Trophoblast cell (in vitro differentiated cells and primary cell): ENCODE measurements around the gene PSD4.

ENCODE experiments used
- DNase-seq, 2 donors: peaks; one replicate each; pipeline ENCODE4 v3.0.0-alpha.2; 2016
- H2AFZ ChIP-seq: 2 replicates; pipeline ENCODE4 v1.6.1; 2013; ENCODE audit warnings: low read length, moderate library complexity, mild to moderate bottlenecking; ENCODE audit not compliant: insufficient read depth, poor library complexity
- H2AK5ac ChIP-seq: 2 replicates; pipeline ENCODE4 v1.6.1; 2013; ENCODE audit warnings: mild to moderate bottlenecking, low read length
- H2BK120ac ChIP-seq: 2 replicates; pipeline ENCODE4 v1.6.1; 2013; ENCODE audit warnings: low read length, mild to moderate bottlenecking, moderate library complexity; ENCODE audit not compliant: insufficient read depth, poor library complexity
- H2BK12ac ChIP-seq: 2 replicates; pipeline ENCODE4 v1.6.1; 2013; ENCODE audit warnings: mild to moderate bottlenecking, low read length, moderate library complexity
- H2BK5ac ChIP-seq: 2 replicates; pipeline ENCODE4 v1.6.1; 2013; ENCODE audit warnings: low read length, low read depth, moderate library complexity, mild to moderate bottlenecking; ENCODE audit not compliant: poor library complexity
- H3K14ac ChIP-seq: 2 replicates; pipeline ENCODE4 v1.6.1; 2013; ENCODE audit warnings: mild to moderate bottlenecking, low read length
- H3K18ac ChIP-seq: 2 replicates; pipeline ENCODE4 v1.6.1; 2013; ENCODE audit warnings: mild to moderate bottlenecking, low read length
- H3K23ac ChIP-seq: 2 replicates; pipeline ENCODE4 v1.6.1; 2013; ENCODE audit warnings: low read length
- H3K27ac ChIP-seq: 2 replicates; pipeline ENCODE4 v1.5.1; 2013; ENCODE audit warnings: low read depth, mild to moderate bottlenecking, inconsistent platforms, low read length, moderate library complexity
- H3K27me3 ChIP-seq: 2 replicates; pipeline ENCODE4 v1.6.1; 2013; ENCODE audit warnings: inconsistent platforms, mild to moderate bottlenecking, low read length, moderate library complexity; ENCODE audit not compliant: insufficient read depth
- H3K36me3 ChIP-seq, 2 experiments: 1 replicate in 1 of 2; 2 replicates in 1 of 2; pipeline ENCODE4 v1.6.1; 2013; ENCODE audit warnings: low read length in 2 of 2, mild to moderate bottlenecking in 2 of 2, moderate library complexity in 1 of 2; ENCODE audit not compliant: insufficient read depth in 2 of 2, control insufficient read depth in 1 of 2
- H3K4ac ChIP-seq: 2 replicates; pipeline ENCODE4 v1.6.1; 2013; ENCODE audit warnings: low read depth, mild to moderate bottlenecking, low read length, moderate library complexity
- H3K4me1 ChIP-seq, 2 experiments: 1 replicate in 1 of 2; 2 replicates in 1 of 2; pipeline ENCODE4 v1.6.1; 2013; ENCODE audit warnings: low read length in 2 of 2, mild to moderate bottlenecking in 2 of 2, moderate library complexity in 1 of 2; ENCODE audit not compliant: insufficient read depth in 2 of 2, control insufficient read depth in 1 of 2
- H3K4me2 ChIP-seq: 2 replicates; pipeline ENCODE4 v1.6.1; 2013; ENCODE audit warnings: inconsistent platforms, mild to moderate bottlenecking, low read length, moderate library complexity
- H3K4me3 ChIP-seq: 2 replicates; pipeline ENCODE4 v1.5.1; 2013; ENCODE audit warnings: mild to moderate bottlenecking, low read depth, low read length, inconsistent platforms
- H3K79me1 ChIP-seq: one replicate; pipeline ENCODE4 v1.6.1; 2013; ENCODE audit warnings: low read length
- H3K79me2 ChIP-seq: 2 replicates; pipeline ENCODE4 v1.6.1; 2013; ENCODE audit warnings: low read length, mild to moderate bottlenecking; ENCODE audit not compliant: control insufficient read depth, insufficient read depth, poor library complexity
- H3K9ac ChIP-seq: 2 replicates; pipeline ENCODE4 v1.6.1; 2013; ENCODE audit warnings: mild to moderate bottlenecking, low read length
- H3K9me3 ChIP-seq: 2 replicates; pipeline ENCODE4 v1.6.1; 2013; ENCODE audit warnings: low read depth, mild to moderate bottlenecking, control low read depth, inconsistent platforms, low read length; ENCODE audit not compliant: insufficient read depth
- H4K12ac ChIP-seq: 2 replicates; pipeline ENCODE4 v1.6.1; 2013; ENCODE audit warnings: low read depth, mild to moderate bottlenecking, low read length, moderate library complexity
- H4K8ac ChIP-seq: 2 replicates; pipeline ENCODE4 v1.6.1; 2013; ENCODE audit warnings: low read depth, mild to moderate bottlenecking, low read length, moderate library complexity
- H4K91ac ChIP-seq: one replicate; pipeline ENCODE4 v1.6.1; 2013; ENCODE audit warnings: low read depth, mild to moderate bottlenecking, low read length, moderate library complexity
- WGBS: extraction: QIAGEN DNeasy Blood & Tissue Kit; methylation state at CpG from one replicate; pipeline ENCODE4 v1.1.7; 2013; ENCODE audit warnings: missing lambda C conversion rate; ENCODE audit not compliant: insufficient read length, insufficient coverage; ENCODE audit errors: extremely low coverage; 5-methylcytosine and 5-hydroxymethylcytosine counted together

The PSD4 gene

DNA sequence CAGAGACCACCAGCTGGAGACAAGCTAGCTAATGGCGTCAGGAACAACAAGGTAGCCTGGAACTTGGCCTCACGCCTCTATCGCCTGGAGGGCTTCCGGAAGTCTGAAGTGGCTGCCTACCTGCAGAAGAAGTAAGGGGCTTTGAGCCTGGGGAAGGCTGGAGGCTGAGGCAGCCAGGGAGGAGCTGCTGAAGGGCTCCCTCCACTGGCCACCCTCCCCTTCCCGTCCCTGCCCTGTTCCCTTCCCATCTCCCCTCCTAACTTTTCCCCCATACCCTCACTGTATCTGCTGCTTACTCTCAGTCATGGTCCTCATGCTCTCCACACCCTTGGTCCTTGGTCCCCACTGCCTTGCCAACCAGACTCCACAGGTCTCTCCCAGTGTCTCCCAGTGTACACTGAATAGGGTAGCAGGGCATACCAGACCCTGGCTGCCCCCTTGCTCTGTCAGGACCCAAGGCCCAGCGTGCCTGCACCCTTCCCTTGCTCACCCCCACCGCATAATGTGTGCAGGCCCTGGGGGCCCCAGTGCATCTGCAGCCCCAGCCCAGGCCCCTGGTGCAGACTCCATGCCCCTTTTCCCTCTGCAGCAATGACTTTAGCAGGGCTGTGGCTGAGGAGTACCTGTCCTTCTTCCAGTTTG is 18.8 kb downstream of the PSD4 start:
- H3K4me3 ChIP-seq, result no peak overlapping the region
- no peak overlapping the region for H3K4ac ChIP-seq
- H4K8ac ChIP-seq, result no peak overlapping the region
- H2AK5ac ChIP-seq, result no peak overlapping the region
- no peak for DNase-seq
- no peak overlapping the region for H2BK12ac ChIP-seq
- no peaks in the 10 kb centered on the region for H3K4me1 ChIP-seq
- no peak overlapping the region for H3K14ac ChIP-seq
- no peaks in the 10 kb centered on the region for H3K79me2 ChIP-seq
- H4K91ac ChIP-seq, result no peak overlapping the region
- no peak overlapping the region for H3K4me2 ChIP-seq
- H4K12ac ChIP-seq, result no peak overlapping the region
- peaks cover 2% of the 10 kb centered on the region for H3K79me1 ChIP-seq
- no CpG with 5 or more reads among the region's 7 CpGs for WGBS
- H2BK5ac ChIP-seq, result no peak overlapping the region
- H3K18ac ChIP-seq, result no peak overlapping the region
- H3K27me3 ChIP-seq, result no peaks in the 10 kb centered on the region
- H3K27ac ChIP-seq, result no peak overlapping the region
- peaks cover 4% of the 10 kb centered on the region for H3K9me3 ChIP-seq
- peaks cover 12 to 16% of the 10 kb centered on the region in 2 experiments for H3K36me3 ChIP-seq
- no peak overlapping the region for H3K9ac ChIP-seq
- no peak overlapping the region for H3K23ac ChIP-seq
- no peak overlapping the region for H2BK120ac ChIP-seq
- H2AFZ ChIP-seq, result no peak overlapping the region

DNA sequence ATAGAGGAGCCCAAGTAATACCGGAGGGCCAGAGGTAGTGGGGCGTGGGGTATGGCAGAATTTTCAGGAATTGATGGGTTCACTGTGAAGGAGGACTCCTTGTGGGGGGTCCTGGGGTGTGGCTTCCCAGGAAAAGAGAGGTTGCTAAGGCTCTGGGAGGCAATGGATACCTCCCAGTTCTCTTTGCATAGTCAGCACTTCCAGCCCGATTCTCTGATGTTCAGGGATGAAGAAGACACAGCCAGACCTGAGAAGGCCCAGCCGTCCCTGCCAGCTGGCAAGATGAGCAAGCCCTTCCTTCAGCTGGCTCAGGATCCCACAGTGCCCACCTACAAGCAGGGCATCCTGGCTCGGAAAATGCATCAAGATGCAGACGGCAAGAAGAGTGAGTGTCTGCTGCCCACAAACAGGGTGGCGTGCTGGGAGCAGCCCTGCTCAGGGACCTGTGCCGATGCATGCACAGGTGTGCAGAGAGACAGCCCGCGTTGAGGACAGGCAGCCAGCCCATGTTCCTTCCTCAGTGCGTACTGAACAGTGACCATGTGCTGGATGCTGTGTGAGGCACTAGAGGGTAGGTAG is 22.2 kb downstream of the PSD4 start:
- Histone ChIP-seq H4K8ac (no peak overlapping the region), H3K79me1 (peaks cover 8% of the 10 kb centered on the region), H3K4me3 (no peak overlapping the region), H3K18ac (no peak overlapping the region), H3K23ac (no peak overlapping the region), H3K36me3 (peaks cover 19 to 25% of the 10 kb centered on the region in 2 experiments), H3K79me2 (peaks cover 5% of the 10 kb centered on the region), H3K4ac (no peak overlapping the region), H3K9me3 (peaks cover 4% of the 10 kb centered on the region), H2BK12ac (no peak overlapping the region), H3K27me3 (no peaks in the 10 kb centered on the region), H2AFZ (no peak overlapping the region), H4K91ac (no peak overlapping the region), H2BK120ac (no peak overlapping the region), H2AK5ac (no peak overlapping the region), H2BK5ac (no peak overlapping the region), H3K4me1 (peaks cover 3% of the 10 kb centered on the region in 2 experiments), H3K27ac (no peak overlapping the region), H3K4me2 (no peak overlapping the region), H3K9ac (no peak overlapping the region), H4K12ac (no peak overlapping the region), H3K14ac (no peak overlapping the region)
- DNase-seq, result no peak
- no CpG with 5 or more reads among the region's 11 CpGs for WGBS

DNA sequence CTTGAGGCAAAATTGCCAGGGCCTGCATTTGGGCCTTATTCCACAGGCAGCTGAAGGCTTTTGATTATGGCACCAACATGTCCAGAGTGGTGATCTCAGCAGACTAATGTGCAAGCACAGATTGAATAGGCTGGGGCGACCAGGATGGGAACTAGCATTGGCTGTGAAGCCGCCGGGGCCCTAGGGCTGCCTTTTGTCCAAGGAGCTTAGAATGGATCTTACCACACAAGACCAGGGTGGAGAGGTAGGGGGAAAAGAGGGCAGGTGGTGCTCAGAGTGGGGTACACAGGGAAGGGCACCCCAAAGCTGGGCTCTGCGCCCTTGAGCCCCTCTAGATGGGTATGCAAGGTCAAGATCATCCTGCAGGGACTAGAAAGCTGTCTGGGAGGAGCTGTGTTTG is 23.1 kb downstream of the PSD4 start:
- Histone ChIP-seq H4K12ac (no peak overlapping the region), H3K4ac (no peak overlapping the region), H3K9me3 (peaks cover 4% of the 10 kb centered on the region), H2BK5ac (no peak overlapping the region), H4K91ac (no peak overlapping the region), H3K14ac (no peak overlapping the region), H3K27me3 (no peaks in the 10 kb centered on the region), H3K79me1 (peaks cover 8% of the 10 kb centered on the region), H3K79me2 (peaks cover 5% of the 10 kb centered on the region), H3K36me3 (peaks cover 27 to 33% of the 10 kb centered on the region in 2 experiments), H3K23ac (no peak overlapping the region), H3K9ac (no peak overlapping the region), H2BK12ac (no peak overlapping the region), H4K8ac (no peak overlapping the region), H3K4me1 (peaks cover 3% of the 10 kb centered on the region in 2 experiments), H3K4me2 (no peak overlapping the region), H3K18ac (no peak overlapping the region), H3K4me3 (no peak overlapping the region), H3K27ac (no peak overlapping the region), H2AFZ (no peak overlapping the region), H2BK120ac (no peak overlapping the region), H2AK5ac (no peak overlapping the region)
- no peak for DNase-seq
- WGBS, result no CpG with 5 or more reads among the region's 4 CpGs

GRCh38 chr2:113197347-113198047 is 23.7 kb downstream of the PSD4 start:
- Histone ChIP-seq H3K9me3 (peaks cover 4% of the 10 kb centered on the region), H4K91ac (no peak overlapping the region), H3K79me1 (peaks cover 6% of the 10 kb centered on the region), H3K79me2 (peaks cover 5% of the 10 kb centered on the region), H3K27me3 (no peaks in the 10 kb centered on the region), H3K27ac (no peak overlapping the region), H3K4me2 (no peak overlapping the region), H3K36me3 (peaks cover 23 to 34% of the 10 kb centered on the region in 2 experiments), H2BK5ac (no peak overlapping the region), H4K8ac (no peak overlapping the region), H2AK5ac (no peak overlapping the region), H3K18ac (no peak overlapping the region), H3K14ac (no peak overlapping the region), H3K23ac (no peak overlapping the region), H3K9ac (no peak overlapping the region), H3K4ac (no peak overlapping the region), H2BK120ac (no peak overlapping the region), H4K12ac (no peak overlapping the region), H2AFZ (no peak overlapping the region), H2BK12ac (no peak overlapping the region), H3K4me3 (no peak overlapping the region), H3K4me1 (peaks cover 3% of the 10 kb centered on the region in 2 experiments)
- no CpG with 5 or more reads among the region's 17 CpGs for WGBS
- DNase-seq, result no peak
